Measurements from ENCODE around the gene FHOD3.

GRCh38 chr18:36408606-36409005, 111.1 kb downstream of the FHOD3 start:
- TF ChIP-seq CTCF (IDR thresholded peaks at IDR 0.05; ENCODE audit: insufficient read depth, low read length) (no peak), POLR2AphosphoS5 (IDR thresholded peaks at IDR 0.05; ENCODE audit: low read depth) (no peak)
